WI38 (cell line): ENCODE data around the gene RPUSD1.

Experiments
- H3K4me3 ChIP-seq: 2 replicates; pipeline ENCODE4 v1.5.1; 2011; ENCODE audit warnings: low read depth, mild to moderate bottlenecking, control low read depth, low read length
- CTCF ChIP-seq: IDR thresholded peaks from 2 replicates; pipeline ENCODE4 v1.5.1; 2012; ENCODE audit warnings: low read depth, mild to moderate bottlenecking, control low read depth, low read length

RPUSD1 gene

DNA sequence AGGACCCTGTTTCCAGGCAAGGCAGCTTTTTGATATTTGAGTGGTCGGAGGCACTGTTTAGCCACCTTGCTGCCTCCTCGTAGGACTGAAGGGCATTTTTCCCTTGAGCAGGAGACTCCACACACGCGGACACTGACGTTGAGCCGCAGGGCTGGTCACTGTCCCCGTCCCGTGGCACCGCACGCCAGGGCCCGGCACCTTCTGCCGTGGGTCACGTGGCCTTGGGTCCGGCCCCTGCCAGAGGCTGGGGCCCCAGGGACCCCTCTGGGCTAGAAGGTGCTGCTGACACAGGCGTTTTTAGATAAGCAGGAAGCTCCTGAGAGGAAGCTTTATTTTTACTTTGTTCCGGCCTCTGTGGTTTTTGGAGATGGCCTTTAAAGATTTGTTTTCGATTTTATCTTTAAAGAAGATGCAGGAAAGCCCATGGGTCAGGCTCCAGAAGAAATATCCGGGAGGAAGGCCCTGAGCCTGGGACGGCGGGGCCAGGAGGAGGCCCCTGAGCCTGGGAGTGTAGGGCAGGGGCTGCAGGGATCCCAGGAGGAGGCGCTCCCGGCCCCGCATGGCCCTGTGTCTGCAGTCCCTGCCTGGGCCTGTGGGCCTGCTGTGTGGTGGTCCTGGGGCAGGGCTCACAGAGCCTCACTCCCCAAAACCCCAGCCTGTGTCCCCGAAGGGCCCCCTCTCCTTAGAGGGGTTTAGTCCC, 42.8 kb upstream of the RPUSD1 start:
- TF ChIP-seq CTCF = no peak
- no peak overlapping the region for H3K4me3 ChIP-seq

DNA sequence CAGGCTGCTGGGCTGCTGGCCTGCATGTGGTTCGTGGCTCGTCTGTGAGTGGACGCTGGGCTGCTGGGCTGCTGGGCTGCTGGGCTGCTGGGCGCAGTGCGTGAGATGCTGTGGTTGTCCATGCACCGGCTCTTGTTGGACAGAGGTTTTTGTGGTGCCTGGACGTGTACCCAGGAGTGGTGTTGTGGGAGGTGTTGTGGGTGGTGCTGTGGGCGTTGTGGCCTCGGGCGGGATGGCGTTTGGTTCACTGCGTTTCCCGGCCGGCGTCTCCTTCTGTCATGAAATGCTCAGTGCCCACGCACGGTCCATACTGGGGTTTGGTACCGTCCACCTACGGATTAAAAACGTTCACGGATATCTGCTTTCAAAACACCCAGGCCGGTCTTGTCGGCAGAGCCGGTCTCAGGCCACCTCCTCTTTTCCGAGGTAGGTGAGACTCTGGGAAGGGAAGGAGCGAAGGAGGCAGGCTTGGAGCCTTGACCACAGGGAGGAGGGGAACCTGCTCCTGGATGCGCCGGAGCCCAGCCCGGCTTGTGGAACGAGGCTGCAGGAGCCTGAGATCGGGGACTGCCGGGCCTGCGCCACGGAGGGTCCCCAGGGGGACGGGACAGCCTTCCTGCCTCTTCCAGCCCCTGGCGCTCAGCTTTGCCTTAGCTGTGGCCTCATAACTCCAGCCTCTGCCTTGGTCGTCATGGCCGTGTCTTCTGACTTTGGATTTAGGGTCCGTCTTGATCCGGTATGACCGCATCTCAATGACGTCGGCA, 42.1 kb upstream of the RPUSD1 start:
- TF ChIP-seq CTCF = no peak
- no peak overlapping the region for H3K4me3 ChIP-seq

DNA sequence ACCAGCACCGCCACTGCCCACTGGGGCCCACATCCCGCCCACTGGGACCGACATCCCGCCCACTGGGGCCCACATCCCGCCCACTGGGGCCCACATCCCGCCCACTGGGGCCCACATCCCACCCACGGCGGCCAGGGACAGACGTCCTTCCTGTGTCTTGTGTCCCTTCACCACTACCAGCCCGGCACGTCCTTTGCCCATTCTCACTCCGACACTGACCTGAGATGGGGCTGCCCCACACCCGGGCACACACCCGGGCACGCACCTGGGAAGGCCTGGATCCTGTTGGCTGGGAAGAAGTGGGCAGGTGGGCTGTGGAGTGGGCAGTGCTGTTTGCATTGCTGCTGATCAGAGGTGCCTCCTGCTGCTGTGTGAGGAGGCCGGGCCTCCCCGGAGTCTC, 40.7 kb upstream of the RPUSD1 start:
- H3K4me3 ChIP-seq = no peak overlapping the region
- TF ChIP-seq CTCF = no peak

- H3K4me3 ChIP-seq = no peak overlapping the region
- no peak for TF ChIP-seq CTCF
Observed at GRCh38 chr16:827513-827912, 39.3 kb upstream of the RPUSD1 start.

DNA sequence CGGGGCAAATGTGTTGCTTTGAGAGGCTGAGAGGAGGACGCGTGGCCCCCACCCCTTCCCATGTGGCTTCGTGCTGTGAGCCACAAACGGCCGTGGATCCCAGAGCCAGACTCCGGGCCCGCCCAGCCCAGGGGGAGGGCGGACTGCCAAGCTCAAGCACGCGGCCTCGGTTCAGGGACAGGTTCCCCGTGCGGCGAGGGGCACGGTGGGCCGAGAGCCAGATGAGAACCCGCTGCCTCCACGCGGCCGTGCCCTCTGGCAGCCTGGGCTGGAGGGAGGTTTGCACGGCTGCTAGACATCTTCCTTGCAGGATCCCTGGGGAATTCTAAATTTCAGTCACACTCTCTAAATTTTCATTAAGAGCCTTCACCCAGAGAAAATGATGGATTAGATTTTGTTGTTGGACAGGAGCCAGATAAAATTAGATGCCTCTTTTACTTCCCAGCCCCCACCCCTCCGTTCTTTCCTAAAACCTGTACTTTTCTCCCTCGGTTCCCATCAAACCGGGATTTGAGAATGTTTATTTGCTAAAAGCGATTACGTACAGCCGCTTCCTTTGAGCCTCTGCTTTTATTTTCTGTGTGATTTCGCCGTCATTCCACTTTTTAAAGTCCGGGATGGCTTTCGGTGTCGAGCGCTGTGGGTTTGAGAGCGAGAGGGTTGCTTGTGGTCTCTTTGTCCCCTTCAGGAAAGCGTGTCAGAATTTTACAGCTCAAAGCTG, 37.3 kb upstream of the RPUSD1 start:
- TF ChIP-seq CTCF = no peak
- no peak overlapping the region for H3K4me3 ChIP-seq

DNA sequence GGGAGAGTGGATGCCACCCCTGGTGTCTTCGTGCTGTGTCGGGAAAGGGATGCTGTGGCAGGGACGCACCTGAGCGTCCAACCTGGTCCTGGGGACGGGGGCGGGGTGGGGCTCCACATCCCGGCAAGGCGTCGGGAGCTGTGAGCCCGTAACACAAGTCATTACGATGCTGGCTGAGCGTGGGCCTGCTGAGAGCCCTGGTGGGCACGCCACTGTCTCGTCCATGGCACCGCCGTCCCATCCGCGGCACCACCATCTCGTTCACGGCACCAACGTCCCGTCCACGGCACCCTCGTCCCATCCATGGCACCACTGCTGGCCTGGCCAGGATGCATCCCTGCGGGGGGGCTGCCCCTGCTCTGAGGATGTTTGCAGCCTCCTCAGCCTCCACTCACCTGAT, 36.4 kb upstream of the RPUSD1 start:
- H3K4me3 ChIP-seq = no peak overlapping the region
- TF ChIP-seq CTCF = no peak

- no peak for TF ChIP-seq CTCF
- no peak overlapping the region for H3K4me3 ChIP-seq
Observed at GRCh38 chr16:824194-824593, 36.0 kb upstream of the RPUSD1 start.
